Transverse colon (tissue), 4 donors: ENCODE measurements around the gene VSTM4.

Source experiments
- EP300 ChIP-seq: sonication (generic); formaldehyde crosslinking; IDR thresholded peaks from one replicate; pipeline ENCODE4 v1.6.1; 2017; ENCODE audit warnings: antibody characterized with exemption, low read depth
- POLR2A ChIP-seq: fragments of 450-650 bp; IDR thresholded peaks from one replicate; pipeline ENCODE4 v1.6.1; 2016; ENCODE audit warnings: antibody characterized with exemption, mild to moderate bottlenecking, moderate library complexity
- POLR2AphosphoS5 ChIP-seq, 3 donors: sonication (generic); formaldehyde crosslinking; IDR thresholded peaks; one replicate each; pipeline ENCODE4 v1.6.1; 2016; ENCODE audit warnings: antibody characterized with exemption in 3 of 3
- TF ChIP-seq, protein P1 (sequence below), 5 experiments: fragments of 200-600 bp in 3 of 5; fragments of 450-650 bp in 2 of 5; sonication (generic) in 3 of 5; IDR thresholded peaks; 1 replicate in 2 of 5; 2 replicates in 3 of 5; pipeline ENCODE4 v1.5.1; 2016 to 2017; ENCODE audit warnings: antibody characterized with exemption in 5 of 5, inconsistent platforms in 3 of 5, mild to moderate bottlenecking in 2 of 5, moderate library complexity in 1 of 5

DNA sequence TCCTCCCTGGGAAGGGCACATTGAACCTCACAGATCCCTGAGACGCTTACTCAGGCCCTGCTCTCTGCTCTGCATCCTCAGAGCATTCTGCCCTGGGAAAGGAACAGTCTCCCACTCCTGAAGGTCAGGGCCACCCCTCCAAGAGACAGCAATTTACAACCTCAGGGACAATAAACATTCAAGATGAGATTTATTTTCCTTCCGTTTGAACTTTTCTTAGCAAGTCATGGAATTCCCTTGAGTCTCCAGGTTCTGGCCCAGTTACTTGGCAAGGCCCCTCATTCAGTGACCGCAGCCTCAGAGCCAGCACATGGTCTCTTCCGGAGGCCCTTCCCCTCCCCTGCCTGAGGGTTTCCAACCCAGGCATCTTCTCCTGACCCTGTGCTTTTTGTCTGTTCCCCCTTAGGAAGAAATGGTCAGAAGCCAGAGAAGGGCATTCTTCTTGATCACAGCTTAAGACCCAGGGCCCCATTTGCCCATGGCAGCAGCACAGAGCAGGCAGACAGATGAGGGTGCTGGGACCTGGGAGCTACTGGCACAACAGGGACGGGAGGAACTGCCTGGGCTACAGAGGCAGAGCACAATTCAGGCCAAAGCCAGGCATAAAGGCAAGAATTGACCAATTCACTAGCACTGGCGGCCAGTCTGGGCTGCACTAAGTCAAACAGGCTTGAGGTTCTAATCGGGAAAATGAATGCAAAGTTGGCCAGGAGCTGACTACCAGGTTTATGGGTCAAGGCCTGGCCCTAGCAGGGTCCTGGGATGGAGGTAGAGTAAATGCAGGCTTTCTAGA is 56.7 kb downstream of the VSTM4 start:
- TF ChIP-seq, protein P1, sequence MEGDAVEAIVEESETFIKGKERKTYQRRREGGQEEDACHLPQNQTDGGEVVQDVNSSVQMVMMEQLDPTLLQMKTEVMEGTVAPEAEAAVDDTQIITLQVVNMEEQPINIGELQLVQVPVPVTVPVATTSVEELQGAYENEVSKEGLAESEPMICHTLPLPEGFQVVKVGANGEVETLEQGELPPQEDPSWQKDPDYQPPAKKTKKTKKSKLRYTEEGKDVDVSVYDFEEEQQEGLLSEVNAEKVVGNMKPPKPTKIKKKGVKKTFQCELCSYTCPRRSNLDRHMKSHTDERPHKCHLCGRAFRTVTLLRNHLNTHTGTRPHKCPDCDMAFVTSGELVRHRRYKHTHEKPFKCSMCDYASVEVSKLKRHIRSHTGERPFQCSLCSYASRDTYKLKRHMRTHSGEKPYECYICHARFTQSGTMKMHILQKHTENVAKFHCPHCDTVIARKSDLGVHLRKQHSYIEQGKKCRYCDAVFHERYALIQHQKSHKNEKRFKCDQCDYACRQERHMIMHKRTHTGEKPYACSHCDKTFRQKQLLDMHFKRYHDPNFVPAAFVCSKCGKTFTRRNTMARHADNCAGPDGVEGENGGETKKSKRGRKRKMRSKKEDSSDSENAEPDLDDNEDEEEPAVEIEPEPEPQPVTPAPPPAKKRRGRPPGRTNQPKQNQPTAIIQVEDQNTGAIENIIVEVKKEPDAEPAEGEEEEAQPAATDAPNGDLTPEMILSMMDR (IDR thresholded peaks at IDR 0.05): no peak
- TF ChIP-seq POLR2A (no peak), POLR2AphosphoS5 (IDR thresholded peaks at IDR 0.05) (no peak), EP300 (no peak)
